ENCODE results near the gene TMEM204.

TMEM204 gene

DNA sequence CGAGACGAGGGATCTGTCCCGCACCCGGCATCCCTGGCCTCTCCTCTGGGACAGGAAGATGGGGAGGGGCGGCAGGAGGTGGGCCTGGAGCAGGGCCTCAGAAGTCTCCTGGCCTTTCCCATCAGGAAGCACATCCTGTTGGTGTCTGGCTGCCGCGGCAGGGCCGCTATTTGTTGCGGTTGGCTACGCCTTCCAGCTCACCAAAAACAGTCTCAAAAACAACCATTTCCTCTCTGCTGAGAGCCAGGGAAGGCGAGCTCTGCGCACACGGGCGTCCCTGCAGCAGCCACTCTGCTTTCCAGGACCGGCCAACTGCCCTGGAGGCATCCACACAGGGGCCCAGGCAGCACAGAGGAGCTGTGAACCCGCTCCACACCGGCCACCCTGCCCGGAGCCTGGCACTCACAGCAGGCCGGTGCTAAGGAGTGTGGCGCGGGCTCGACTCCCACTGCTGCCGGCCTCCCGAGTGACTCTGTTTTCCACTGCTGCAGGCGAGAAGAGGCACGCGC lies at the start of gene TMEM204:
Gene TMEM204, plus strand, starts transcription at position 224 of the 509 bp plus-strand sequence. CDS start 610 bp downstream, outside the sequence.
- no peak for DNase-seq (ENCODE audit: low read depth in 2 of 2)

GRCh38 chr16:1485847-1486496 lies 47.5 kb upstream of the TMEM204 start:
- no peak for DNase-seq (ENCODE audit: low read depth in 2 of 2)

GRCh38 chr16:1486551-1487390 lies 46.7 kb upstream of the TMEM204 start:
- DNase-seq (ENCODE audit: low read depth in 2 of 2) = no peak

DNA sequence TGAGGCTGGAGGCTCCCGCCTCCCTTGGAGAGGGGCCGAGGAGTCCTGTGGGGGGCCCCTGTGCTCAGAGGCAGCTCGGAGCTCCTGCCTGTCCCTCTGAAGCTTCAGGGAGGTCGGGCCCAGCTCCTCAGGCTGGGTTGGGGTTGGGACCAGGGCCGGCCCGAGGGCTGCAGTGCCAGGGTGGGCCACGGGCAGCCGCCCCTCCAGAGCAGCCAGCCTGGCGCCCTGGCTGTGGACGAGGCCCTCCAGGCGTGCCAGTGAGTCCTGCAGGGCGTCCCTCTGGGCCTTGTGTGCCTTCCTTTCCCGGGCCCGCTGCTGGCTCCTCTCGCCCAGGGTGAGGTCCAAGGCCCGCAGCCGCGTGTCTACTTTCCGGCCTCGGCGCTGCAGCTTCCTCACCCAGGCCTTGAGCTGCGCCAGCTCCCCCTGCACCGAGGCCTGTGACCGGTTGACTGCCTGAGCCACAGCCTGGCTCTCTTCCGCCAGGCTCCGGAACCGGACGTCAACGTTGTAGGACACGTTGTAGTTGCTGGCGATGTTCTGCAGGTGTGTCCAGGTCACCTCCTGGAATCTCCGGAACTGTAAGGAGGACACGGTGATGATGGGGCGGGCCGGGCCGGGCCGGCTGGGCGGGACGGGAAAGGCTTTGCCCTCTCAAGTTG lies 45.9 kb upstream of the TMEM204 start:
- DNase-seq (ENCODE audit: low read depth in 2 of 2) = no peak

DNA sequence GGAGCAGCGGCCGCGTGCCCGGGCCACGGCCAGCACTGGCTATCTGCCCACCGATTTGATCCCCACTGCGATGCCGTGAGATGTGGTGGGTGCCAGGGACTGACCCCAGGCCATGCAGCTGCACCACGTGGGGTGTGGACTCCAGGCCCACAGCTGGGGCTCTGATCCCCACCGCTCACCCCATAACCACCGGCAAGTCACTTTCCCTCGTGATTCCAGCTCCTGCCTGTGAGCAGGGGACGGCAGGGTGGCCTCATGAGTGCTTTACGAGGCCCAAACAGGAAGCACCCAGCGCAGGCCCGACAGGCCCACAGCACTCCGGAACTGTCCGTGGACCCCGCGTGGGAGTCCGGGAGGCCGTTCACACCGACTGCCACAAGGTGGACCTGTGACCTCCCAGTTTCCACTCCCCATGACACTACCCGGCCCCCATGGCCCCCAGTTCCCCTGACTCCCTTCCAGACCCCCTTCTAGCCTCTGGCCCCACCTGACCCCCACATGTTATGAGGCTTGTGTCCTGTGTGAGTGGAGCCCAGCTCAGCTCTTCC lies 45.3 kb upstream of the TMEM204 start:
- DNase-seq (ENCODE audit: low read depth in 2 of 2) = no peak

DNA sequence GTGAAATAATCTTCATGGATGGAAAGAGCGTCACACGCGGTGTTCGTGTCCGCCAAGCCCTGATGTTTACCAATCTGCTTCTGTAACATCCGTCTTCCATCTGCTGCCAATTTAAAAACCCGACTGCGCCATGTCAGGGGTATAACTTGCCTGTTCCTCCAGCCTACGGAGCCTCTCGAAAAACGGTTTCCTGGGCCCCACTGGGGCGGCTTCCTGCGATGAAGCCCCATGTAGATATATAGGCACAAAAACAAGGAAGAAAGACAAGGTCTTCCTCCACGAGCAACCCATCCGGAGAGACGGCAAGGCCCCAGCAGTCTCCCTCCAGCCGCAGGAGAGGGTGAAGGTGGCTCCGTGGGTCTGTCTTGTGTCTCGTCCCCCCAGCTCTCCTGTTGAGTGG lies 44.8 kb upstream of the TMEM204 start, which contains the start of gene PTX4:
Gene PTX4, minus strand, starts transcription at position 326 of the 400 bp plus-strand sequence. Its CDS starts 35 bp downstream, at position 291.
- no peak for DNase-seq (ENCODE audit: low read depth in 2 of 2)

DNA sequence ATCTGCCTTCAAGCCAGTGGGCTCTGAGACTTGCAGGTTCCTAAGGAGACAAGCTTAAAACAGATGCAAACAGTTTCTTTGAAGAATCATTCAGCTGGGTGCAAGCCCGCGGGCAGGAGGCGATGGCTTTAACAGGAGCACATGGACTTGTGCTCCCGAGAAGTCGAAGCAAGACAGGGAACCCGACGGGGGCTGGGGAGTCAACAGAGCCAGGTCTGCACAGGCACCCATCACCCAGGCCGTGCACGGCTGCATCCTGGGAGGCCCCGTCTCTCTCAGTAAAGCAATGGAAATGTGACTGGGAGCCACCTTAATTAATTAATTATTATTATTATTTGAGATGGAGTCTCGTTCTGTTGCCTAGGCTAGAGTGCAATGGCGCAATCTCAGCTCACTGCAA lies 44.4 kb upstream of the TMEM204 start:
- DNase-seq (ENCODE audit: low read depth in 2 of 2) = no peak

- DNase-seq (ENCODE audit: low read depth in 2 of 2) = no peak
Measured at GRCh38 chr16:1491327-1491726, 42.1 kb upstream of the TMEM204 start.

DNA sequence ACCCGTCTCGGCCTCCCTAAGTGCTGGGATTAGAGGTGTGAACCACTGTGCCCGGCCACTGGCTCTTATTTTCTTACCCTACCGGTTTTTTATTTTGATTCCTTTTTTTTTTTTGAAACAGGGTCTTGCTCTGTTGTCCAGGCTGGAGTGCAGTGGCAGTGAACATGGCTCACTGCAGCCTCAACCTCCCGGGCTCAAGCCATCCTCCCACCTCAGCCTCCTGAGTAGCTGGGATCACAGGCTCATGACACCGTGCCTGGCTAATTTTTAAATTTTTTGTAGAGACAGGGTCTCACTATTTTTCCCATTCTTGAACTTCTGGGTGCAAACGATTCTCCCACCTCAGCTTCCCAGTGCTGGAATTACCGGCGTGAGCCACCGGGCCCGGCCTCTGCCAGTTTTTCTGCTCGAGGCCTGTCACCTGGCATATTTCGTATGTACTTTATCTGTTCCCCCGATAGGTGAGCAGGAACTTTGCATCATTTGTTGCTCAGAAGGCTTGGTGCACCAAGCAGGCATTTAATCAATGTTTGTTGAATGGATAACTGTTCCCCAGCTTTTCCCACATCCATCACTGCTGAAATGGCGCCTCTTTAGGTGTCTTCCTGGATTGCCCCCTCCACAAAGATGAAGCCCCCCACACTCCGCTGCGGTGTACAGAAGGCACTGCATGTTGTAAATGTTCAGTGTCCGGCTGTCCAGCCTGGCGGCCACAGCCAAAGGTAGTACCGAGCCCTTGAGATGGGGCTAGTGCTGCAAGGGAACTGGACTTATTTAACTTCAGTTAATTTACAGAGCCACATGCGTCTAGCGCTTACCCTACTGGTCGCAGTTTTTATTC lies 41.2 kb upstream of the TMEM204 start:
- no peak for DNase-seq (ENCODE audit: low read depth in 2 of 2)

DNA sequence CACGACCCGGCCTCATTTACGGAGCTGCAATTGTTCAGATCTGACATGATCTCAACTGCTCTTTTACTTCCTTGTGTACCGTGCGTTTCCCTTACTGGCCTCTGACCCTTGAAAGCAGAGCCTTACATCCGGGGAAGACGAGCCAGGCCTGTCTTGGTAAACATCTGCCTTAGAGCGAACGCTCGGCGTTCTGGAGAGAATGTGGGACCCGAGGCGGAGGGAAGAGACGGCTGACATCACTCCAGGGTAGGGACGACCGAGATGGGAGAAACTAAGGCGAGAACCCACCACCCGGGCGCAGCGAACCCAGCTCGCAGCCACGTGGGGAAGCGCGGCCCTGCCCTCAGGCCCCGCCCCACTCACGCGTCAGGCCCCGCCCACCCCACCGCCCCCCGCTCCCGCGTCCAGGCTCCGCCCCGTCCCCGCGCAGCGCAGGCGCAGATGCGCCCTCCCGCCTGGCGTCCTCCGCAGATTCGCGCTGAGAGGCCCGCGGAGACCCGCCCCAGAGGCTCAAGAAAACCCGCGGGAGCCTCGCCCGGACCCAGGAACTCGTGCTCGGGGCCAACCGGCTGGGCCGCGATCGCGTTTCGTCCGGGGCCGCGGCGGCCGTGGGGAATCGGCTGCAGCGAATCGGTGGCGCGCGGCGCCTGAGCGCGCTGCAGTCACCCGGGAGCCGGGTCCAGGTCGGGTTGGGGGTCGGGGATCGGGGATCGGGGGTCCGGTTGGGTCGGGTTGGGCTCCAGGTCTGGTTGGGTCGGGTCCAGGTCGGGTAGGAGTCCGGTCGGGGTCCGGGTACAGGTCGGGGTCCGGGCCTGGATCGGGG lies 40.3 kb upstream of the TMEM204 start, which contains the start of gene TELO2:
Gene TELO2, plus strand, starts transcription at position 438 of the 823 bp plus-strand sequence. CDS start 922 bp downstream, outside the sequence.
- DNase-seq (ENCODE audit: low read depth in 2 of 2) = peak; percentile 64 to 81

- DNase-seq (ENCODE audit: low read depth in 2 of 2) = no peak
Measured at GRCh38 chr16:1493746-1494094, 39.7 kb upstream of the TMEM204 start.

DNA sequence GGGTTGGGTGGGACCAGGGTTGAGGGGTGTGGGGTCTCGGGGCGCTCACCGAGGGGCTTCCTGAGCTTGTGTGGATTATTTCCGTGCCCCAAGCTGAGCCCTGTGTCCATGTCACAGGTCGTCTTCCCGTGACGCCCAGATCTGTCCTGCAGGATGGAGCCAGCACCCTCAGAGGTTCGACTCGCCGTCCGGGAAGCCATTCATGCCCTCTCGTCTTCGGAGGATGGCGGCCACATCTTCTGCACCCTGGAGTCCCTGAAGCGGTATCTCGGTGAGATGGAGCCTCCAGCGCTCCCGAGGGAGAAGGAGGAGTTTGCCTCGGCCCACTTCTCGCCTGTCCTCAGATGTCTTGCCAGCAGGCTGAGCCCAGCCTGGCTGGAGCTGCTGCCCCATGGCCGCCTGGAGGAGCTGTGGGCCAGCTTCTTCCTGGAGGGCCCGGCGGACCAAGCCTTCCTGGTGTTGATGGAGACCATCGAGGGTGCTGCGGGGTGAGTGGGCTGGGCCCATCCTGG lies 39.3 kb upstream of the TMEM204 start:
- DNase-seq (ENCODE audit: low read depth in 2 of 2) = no peak

GRCh38 chr16:1494711-1495110 lies 38.8 kb upstream of the TMEM204 start:
- no peak for DNase-seq (ENCODE audit: low read depth in 2 of 2)

DNA sequence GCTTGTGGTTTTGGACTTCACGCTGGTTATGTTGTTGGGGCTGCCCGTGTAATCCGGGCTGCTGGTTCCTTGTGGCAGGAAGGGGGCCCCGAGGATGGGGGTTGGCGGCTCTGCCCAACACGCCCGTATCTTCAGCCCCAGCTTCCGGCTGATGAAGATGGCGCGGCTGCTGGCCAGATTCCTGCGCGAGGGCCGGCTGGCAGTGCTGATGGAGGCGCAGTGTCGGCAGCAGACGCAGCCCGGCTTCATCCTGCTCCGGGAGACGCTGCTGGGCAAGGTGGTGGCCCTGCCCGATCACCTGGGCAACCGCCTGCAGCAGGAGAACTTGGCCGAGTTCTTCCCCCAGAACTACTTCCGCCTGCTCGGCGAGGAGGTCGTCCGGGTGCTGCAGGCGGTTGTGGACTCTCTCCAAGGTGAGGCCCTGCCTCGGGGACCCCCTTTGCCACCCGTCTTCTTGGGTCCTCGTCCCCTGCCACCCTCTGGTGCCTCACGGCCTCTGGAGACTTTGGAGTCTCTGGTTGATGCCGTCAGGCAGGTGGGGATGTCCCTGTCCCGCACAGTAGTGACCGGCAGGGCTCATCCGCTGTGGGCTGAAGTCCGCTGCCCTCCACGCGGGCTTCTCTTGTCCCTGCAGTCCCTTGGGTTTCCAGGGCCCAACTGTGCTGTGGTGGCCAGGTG lies 38.1 kb upstream of the TMEM204 start:
- DNase-seq (ENCODE audit: low read depth in 2 of 2) = no peak

- DNase-seq (ENCODE audit: low read depth in 2 of 2) = no peak
Measured at GRCh38 chr16:1495889-1496262, 37.6 kb upstream of the TMEM204 start.

GRCh38 chr16:1496464-1496863 lies 37.0 kb upstream of the TMEM204 start:
- DNase-seq (ENCODE audit: low read depth in 2 of 2) = no peak

DNA sequence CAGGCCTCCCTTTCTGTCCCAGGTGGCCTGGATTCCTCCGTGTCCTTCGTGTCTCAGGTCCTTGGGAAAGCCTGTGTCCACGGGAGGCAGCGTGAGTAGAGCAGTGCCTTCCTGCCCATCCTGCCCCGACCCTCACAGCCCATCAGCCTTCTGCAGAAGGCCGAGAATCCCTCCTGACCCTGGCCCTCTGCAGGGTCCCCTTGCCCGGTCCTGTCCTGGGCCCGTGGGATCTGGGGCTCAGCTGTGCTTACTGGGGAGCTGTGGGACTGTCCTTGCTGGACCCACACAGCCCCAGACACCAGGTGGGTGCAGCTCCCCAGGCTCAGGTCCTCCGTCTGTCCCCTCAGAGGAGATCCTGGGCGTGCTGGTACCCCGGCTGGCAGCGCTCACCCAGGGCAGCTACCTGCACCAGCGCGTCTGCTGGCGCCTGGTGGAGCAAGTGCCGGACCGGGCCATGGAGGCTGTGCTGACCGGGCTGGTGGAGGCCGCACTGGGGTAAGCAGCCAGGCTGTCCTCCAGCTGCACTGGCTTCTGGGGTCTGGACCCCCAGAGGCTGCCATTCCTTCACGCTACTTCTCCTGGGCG lies 36.4 kb upstream of the TMEM204 start:
- DNase-seq (ENCODE audit: low read depth in 2 of 2) = no peak

- no peak for DNase-seq (ENCODE audit: low read depth in 2 of 2)
Measured at GRCh38 chr16:1498899-1499676, 34.4 kb upstream of the TMEM204 start.
